ENCODE results near the gene UBAC2. TPM values are rescaled to one million over a fixed set of nuclear protein-coding genes. Genes with fewer than 3 reads are reported as not detected.

The UBAC2 gene
- total RNA-seq, 1 experiment from 2014 or later: 45.8 TPM

GRCh38 chr13:99190147-99190985 is 10.3 kb upstream of the UBAC2 start:
- Histone ChIP-seq H3K4me1 (ENCODE audit: insufficient read depth, low read length, poor library complexity, severe bottlenecking) (no peaks in the 10 kb centered on the region), H3K27me3 (replicated peaks; ENCODE audit: insufficient read depth, low read depth, low read length, poor library complexity) (no peaks in the 10 kb centered on the region), H3K9me3 (ENCODE audit: low read depth, low read length, poor library complexity, severe bottlenecking) (no peaks in the 10 kb centered on the region), H3K4me3 (ENCODE audit: low read depth, low read length, poor library complexity, severe bottlenecking) (no peak overlapping the region), H3K36me3 (ENCODE audit: insufficient read depth, low read length, poor library complexity, severe bottlenecking) (no peaks in the 10 kb centered on the region), H3K27ac (ENCODE audit: low read depth, low read length, poor library complexity, severe bottlenecking) (no peak overlapping the region)
- POLR2A ChIA-PET (ENCODE audit: low non-redundant PET): no interaction called here
- intact Hi-C loops (cut with micrococcal nuclease; ENCODE audit: unreplicated experiment): no loop called here
- DNase-seq (ENCODE audit: low spot score): no peak
- no TSS peak for BruUV-seq (replicated peaks)
- CTCF ChIA-PET: no interaction called here
- TF ChIP-seq EZH2 (IDR thresholded peaks at IDR 0.05; ENCODE audit: borderline replicate concordance, low read depth, low read length, poor library complexity, severe bottlenecking): no peak
- TF ChIP-seq CTCF (conservative IDR thresholded peaks at IDR 0.05; ENCODE audit: low read depth, low read length): no peak

GRCh38 chr13:99191336-99191899 is 9.2 kb upstream of the UBAC2 start:
- no peaks in the 10 kb centered on the region for H3K4me1 ChIP-seq (ENCODE audit: insufficient read depth, low read length, poor library complexity, severe bottlenecking)
- no peak for DNase-seq (ENCODE audit: low spot score)
- TF ChIP-seq EZH2 (IDR thresholded peaks at IDR 0.05; ENCODE audit: borderline replicate concordance, low read depth, low read length, poor library complexity, severe bottlenecking) (no peak), CTCF (conservative IDR thresholded peaks at IDR 0.05; ENCODE audit: low read depth, low read length) (no peak)
- POLR2A ChIA-PET (ENCODE audit: low non-redundant PET): no interaction called here
- no peaks in the 10 kb centered on the region for H3K36me3 ChIP-seq (ENCODE audit: insufficient read depth, low read length, poor library complexity, severe bottlenecking)
- intact Hi-C loops (cut with micrococcal nuclease; ENCODE audit: unreplicated experiment): no loop called here
- H3K4me3 ChIP-seq (ENCODE audit: low read depth, low read length, poor library complexity, severe bottlenecking): no peak overlapping the region
- no peaks in the 10 kb centered on the region for H3K27me3 ChIP-seq (replicated peaks; ENCODE audit: insufficient read depth, low read depth, low read length, poor library complexity)
- BruUV-seq (replicated peaks): no TSS peak
- CTCF ChIA-PET: no interaction called here
- no peak overlapping the region for H3K27ac ChIP-seq (ENCODE audit: low read depth, low read length, poor library complexity, severe bottlenecking)
- no peaks in the 10 kb centered on the region for H3K9me3 ChIP-seq (ENCODE audit: low read depth, low read length, poor library complexity, severe bottlenecking)

- intact Hi-C loops (cut with micrococcal nuclease; ENCODE audit: unreplicated experiment): no loop called here
- ChIA-PET POLR2A (ENCODE audit: low non-redundant PET) (no interaction called here), CTCF (no interaction called here)
- no TSS peak for BruUV-seq (replicated peaks)
- Histone ChIP-seq H3K4me1 (ENCODE audit: insufficient read depth, low read length, poor library complexity, severe bottlenecking) (no peaks in the 10 kb centered on the region), H3K27me3 (replicated peaks; ENCODE audit: insufficient read depth, low read depth, low read length, poor library complexity) (no peaks in the 10 kb centered on the region), H3K27ac (ENCODE audit: low read depth, low read length, poor library complexity, severe bottlenecking) (no peak overlapping the region), H3K36me3 (ENCODE audit: insufficient read depth, low read length, poor library complexity, severe bottlenecking) (no peaks in the 10 kb centered on the region), H3K9me3 (ENCODE audit: low read depth, low read length, poor library complexity, severe bottlenecking) (no peaks in the 10 kb centered on the region), H3K4me3 (ENCODE audit: low read depth, low read length, poor library complexity, severe bottlenecking) (no peak overlapping the region)
- TF ChIP-seq CTCF (conservative IDR thresholded peaks at IDR 0.05; ENCODE audit: low read depth, low read length) (no peak), EZH2 (IDR thresholded peaks at IDR 0.05; ENCODE audit: borderline replicate concordance, low read depth, low read length, poor library complexity, severe bottlenecking) (no peak)
- no peak for DNase-seq (ENCODE audit: low spot score)
Observed at GRCh38 chr13:99191900-99192399, 8.7 kb upstream of the UBAC2 start.
